Esophagus muscularis mucosa (tissue), 4 donors: ENCODE results near the gene INTS11. TPM values are rescaled to one million over a fixed set of nuclear protein-coding genes. Genes with fewer than 3 reads are reported as not detected.
"Not testable (repeated sequence)": the region's sequence is repeated elsewhere in the genome, so short reads cannot be mapped to it uniquely, and the experiment has no call there.

Source experiments
- DNase-seq: peaks from one replicate; pipeline ENCODE4 v3.0.0-alpha.2; 2017; ENCODE audit errors: extremely low spot score
- H3K27ac ChIP-seq, 4 donors: fragments of 200-600 bp; sonication (generic); replicated peaks in 1 of 4; 1 replicate in 3 of 4; 2 replicates in 1 of 4; pipeline ENCODE4 v1.5.1; 2016 to 2019; ENCODE audit warnings: mild to moderate bottlenecking in 1 of 4
- H3K27me3 ChIP-seq, 4 donors: fragments of 200-600 bp; sonication (generic); one replicate each; pipeline versions ENCODE4 v1.5.1 to v1.6.0; 2016 to 2019
- H3K36me3 ChIP-seq, 4 donors: fragments of 200-600 bp; sonication (generic); one replicate each; pipeline ENCODE4 v1.5.1; 2016 to 2019
- H3K4me1 ChIP-seq, 4 donors: fragments of 200-600 bp; sonication (generic); one replicate each; pipeline ENCODE4 v1.5.1; 2016 to 2019
- H3K4me3 ChIP-seq, 4 donors: fragments of 200-600 bp; sonication (generic); 1 replicate in 2 of 4; 2 replicates in 2 of 4; pipeline ENCODE4 v1.5.1; 2016 to 2019; ENCODE audit warnings: mild to moderate bottlenecking in 4 of 4, moderate library complexity in 1 of 4
- H3K9me3 ChIP-seq, 4 donors: fragments of 200-600 bp; sonication (generic); 1 replicate in 3 of 4; 2 replicates in 1 of 4; pipeline ENCODE4 v1.5.1; 2016 to 2019
- CTCF ChIP-seq, 3 experiments: fragments of 200-600 bp in 2 of 3; fragments of 450-650 bp in 1 of 3; sonication (generic) in 2 of 3; IDR thresholded peaks; one replicate each; pipeline ENCODE4 v1.5.1; 2017 to 2019; ENCODE audit warnings: antibody characterized with exemption in 3 of 3, mild to moderate bottlenecking in 2 of 3, moderate library complexity in 1 of 3
- EP300 ChIP-seq: sonication (generic); formaldehyde crosslinking; IDR thresholded peaks from one replicate; pipeline ENCODE4 v1.6.1; 2017; ENCODE audit warnings: antibody characterized with exemption
- POLR2A ChIP-seq: fragments of 450-650 bp; IDR thresholded peaks from one replicate; pipeline ENCODE4 v1.6.1; 2017; ENCODE audit warnings: antibody characterized with exemption, moderate library complexity, mild to moderate bottlenecking, low read depth
- POLR2AphosphoS5 ChIP-seq, 2 donors: sonication (generic); formaldehyde crosslinking; IDR thresholded peaks; one replicate each; pipeline ENCODE4 v1.6.1; 2017; ENCODE audit warnings: antibody characterized with exemption in 2 of 2
- WGBS: methylation state at CpG from one replicate; pipeline ENCODE4 v1.1.5; 2018; 5-methylcytosine and 5-hydroxymethylcytosine counted together
- intact Hi-C: fragments of 100-400 bp; cut with DNase I; formaldehyde crosslinking; loops from one replicate; pipeline ENCODE4 v1.15.1; 2023
- total RNA-seq, 4 donors: library from RNA; depleted of rRNA; stranded (reverse); fragments of >200 nt; gene quantifications; one replicate each; pipeline versions ENCODE4 v1.1.0 to v1.2.1, GENCODE V29; 2016

The INTS11 gene
- total RNA-seq, 4 donors from 2014 or later, result 75.9 to 121 (median 87.8) TPM

GRCh38 chr1:1318777-1319645 is 5.4 kb downstream of the INTS11 start:
- no peak for TF ChIP-seq EP300
- no peak for TF ChIP-seq POLR2AphosphoS5 (IDR thresholded peaks at IDR 0.05)
- no peak for TF ChIP-seq POLR2A
- TF ChIP-seq CTCF (IDR thresholded peaks at IDR 0.05), result no peak
- Histone ChIP-seq H3K4me1 (peaks cover 40 to 95% (median 90%) of the 10 kb centered on the region in 4 donors), H3K4me3 (no peak overlapping the region), H3K27ac (peak overlapping the region; percentile 80 to 84 (median 84)), H3K36me3 (peaks cover 15 to 65% (median 44%) of the 10 kb centered on the region in 4 donors), H3K9me3 (no peaks in the 10 kb centered on the region), H3K27me3 (no peaks in the 10 kb centered on the region)
- intact Hi-C loops, result no loop called here
- DNase-seq, result no peak
- 84% methylated on average over 16 of the region's 36 CpGs for WGBS

- Histone ChIP-seq H3K4me1 (peaks cover 35 to 87% (median 82%) of the 10 kb centered on the region in 4 donors), H3K27me3 (no peaks in the 10 kb centered on the region), H3K4me3 (no peak overlapping the region), H3K9me3 (no peaks in the 10 kb centered on the region), H3K36me3 (peaks cover 23 to 73% (median 52%) of the 10 kb centered on the region in 4 donors), H3K27ac (peak overlapping the region; percentile 80 to 84 (median 84))
- TF ChIP-seq CTCF (IDR thresholded peaks at IDR 0.05) (no peak), POLR2AphosphoS5 (IDR thresholded peaks at IDR 0.05) (peak; percentile 72)
- intact Hi-C loops, result no loop called here
- DNase-seq, result peak; percentile 98
- 36% methylated on average over 9 of the region's 9 CpGs for WGBS
Observed at GRCh38 chr1:1318131-1318652, 6.3 kb downstream of the INTS11 start.

GRCh38 chr1:1317420-1317819 is 7.0 kb downstream of the INTS11 start:
- no peak for DNase-seq
- no peaks in the 10 kb centered on the region for H3K27me3 ChIP-seq
- H3K4me1 ChIP-seq, result peaks cover 28 to 79% (median 74%) of the 10 kb centered on the region in 4 donors
- intact Hi-C loops, result no loop called here
- H3K27ac ChIP-seq, result peak overlapping the region; percentile 80 to 84 (median 84)
- H3K4me3 ChIP-seq, result no peak overlapping the region
- H3K36me3 ChIP-seq, result peaks cover 31 to 77% (median 60%) of the 10 kb centered on the region in 4 donors
- TF ChIP-seq EP300 (no peak), POLR2A (no peak), CTCF (IDR thresholded peaks at IDR 0.05) (no peak), POLR2AphosphoS5 (IDR thresholded peaks at IDR 0.05) (no peak)
- no peaks in the 10 kb centered on the region for H3K9me3 ChIP-seq
- WGBS, result 75% methylated on average over 6 of the region's 6 CpGs

- intact Hi-C loops, DNase-seq, H3K9me3 ChIP-seq, H3K27me3 ChIP-seq, H3K4me3 ChIP-seq: not testable (repeated sequence)
- peaks cover 42 to 80% (median 69%) of the 10 kb centered on the region in 4 donors for H3K36me3 ChIP-seq
- peak overlapping the region; percentile 80 to 84 (median 84) for H3K27ac ChIP-seq
- whole genome bisulfite sequencing, result 88% methylated on average over 8 of the region's 8 CpGs
- peaks cover 17 to 67% (median 62%) of the 10 kb centered on the region in 4 donors for H3K4me1 ChIP-seq
Observed at GRCh38 chr1:1316199-1316598, 8.3 kb downstream of the INTS11 start.

GRCh38 chr1:1315435-1315954 is 9.0 kb downstream of the INTS11 start:
- no peak for TF ChIP-seq CTCF (IDR thresholded peaks at IDR 0.05)
- no peak for TF ChIP-seq POLR2A
- TF ChIP-seq EP300, result no peak
- TF ChIP-seq POLR2AphosphoS5 (IDR thresholded peaks at IDR 0.05), result no peak
- Histone ChIP-seq H3K36me3 (peaks cover 46 to 80% (median 71%) of the 10 kb centered on the region in 4 donors), H3K4me3 (no peak overlapping the region), H3K9me3 (no peaks in the 10 kb centered on the region), H3K4me1 (peaks cover 13 to 60% (median 56%) of the 10 kb centered on the region in 4 donors), H3K27me3 (no peaks in the 10 kb centered on the region), H3K27ac (peak overlapping the region; percentile 80 to 84 (median 84))
- no peak for DNase-seq
- intact Hi-C loops, result no loop called here
- 71% methylated on average over 12 of the region's 26 CpGs for WGBS
